GM12892 (cell line): Measurements from ENCODE around the gene NFATC2.

Experiments
- POLR2A ChIP-seq: IDR thresholded peaks from 2 replicates; pipeline ENCODE4 v1.6.1; 2011; ENCODE audit warnings: low read depth, low read length, control low read depth
- POLR2AphosphoS5 ChIP-seq: IDR thresholded peaks from 2 replicates; pipeline ENCODE4 v1.6.1; 2011; ENCODE audit warnings: low read depth, low read length, control low read depth

DNA sequence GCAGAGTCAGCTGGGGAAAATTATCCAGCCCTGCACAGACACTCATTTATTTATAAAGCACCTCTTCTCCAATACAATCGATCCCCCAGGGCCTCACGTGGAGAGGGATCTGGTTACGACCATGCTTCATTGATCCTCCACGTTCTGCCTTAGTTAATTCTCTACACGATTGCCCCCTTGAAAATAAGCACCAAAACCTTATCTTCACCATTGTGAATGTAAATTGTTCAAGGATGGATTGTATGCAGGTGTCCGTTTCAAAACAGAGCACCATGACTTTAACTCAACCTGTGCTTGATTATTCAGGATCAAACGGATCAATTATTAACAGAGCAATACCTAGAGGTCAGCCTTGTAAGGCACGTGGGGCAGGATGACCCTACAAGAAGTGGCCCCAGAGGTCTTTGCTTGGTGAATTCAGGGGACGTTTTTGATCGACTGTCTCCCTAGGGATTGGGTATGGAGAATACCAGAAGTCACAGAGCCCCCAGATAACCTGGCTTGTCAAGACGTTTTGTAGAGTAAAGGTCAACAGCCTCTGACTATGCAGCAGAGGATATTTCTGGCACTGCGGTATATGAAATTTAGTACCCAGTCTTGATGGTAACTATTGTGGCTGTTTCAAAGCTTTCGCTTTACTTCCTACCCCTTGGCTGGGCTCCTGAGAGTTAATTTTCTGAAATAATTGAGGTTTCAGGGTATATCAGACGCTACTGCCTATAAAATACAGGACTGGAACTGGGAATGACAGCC, 112.1 kb downstream of the NFATC2 start:
- TF ChIP-seq POLR2AphosphoS5 (no peak), POLR2A (no peak)
